CD4-positive, alpha-beta T cell treated with Interleukin-6 for 4 hours (primary cell): Measurements from ENCODE around the gene MACROD2.
"Not testable (repeated sequence)": the region's sequence is repeated elsewhere in the genome, so short reads cannot be mapped to it uniquely, and the experiment has no call there.

Experiments
- DNase-seq: peaks from one replicate; pipeline ENCODE4 v3.0.0-alpha.2; 2020; ENCODE audit warnings: mixed read lengths

The MACROD2 gene

DNA sequence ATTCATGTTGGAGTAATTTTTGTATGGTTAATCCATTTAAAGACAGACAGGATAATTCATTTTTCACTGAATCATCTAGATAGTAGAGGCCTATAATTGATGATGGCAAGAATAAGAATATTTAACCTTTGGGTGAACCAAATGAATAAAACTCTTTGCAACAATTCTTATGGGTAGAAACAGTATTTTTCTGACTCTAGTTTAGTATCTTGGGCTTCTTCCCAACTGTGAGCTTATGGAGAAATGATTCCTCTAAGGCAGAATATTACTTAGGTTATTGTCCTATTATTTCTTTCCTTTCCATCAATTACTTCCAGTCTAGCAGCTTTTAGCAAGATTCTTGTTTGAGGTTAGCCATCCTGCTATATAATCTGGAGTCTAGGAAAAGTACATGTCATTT, 1077.0 kb downstream of the MACROD2 start:
- DNase-seq: no peak

DNA sequence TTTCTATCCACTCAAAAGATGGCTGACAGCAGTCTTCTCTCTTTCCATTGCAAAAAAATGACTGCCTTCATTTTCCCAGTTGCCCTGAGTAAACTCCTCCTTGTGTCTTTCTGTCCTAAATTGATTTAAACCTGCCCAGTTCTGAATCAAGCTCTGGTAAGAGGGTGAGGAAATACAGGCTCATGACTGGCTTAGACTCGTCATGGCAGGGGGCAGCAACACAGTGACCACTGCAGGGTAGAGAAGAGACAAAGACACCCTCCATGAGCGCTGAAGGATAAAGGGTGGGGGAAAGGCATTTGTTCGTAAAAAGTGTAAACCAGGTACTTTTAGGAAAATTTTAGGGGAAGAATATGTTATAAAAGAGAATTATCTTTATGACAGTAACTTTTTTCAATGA, 1080.3 kb downstream of the MACROD2 start:
- DNase-seq: no peak

DNA sequence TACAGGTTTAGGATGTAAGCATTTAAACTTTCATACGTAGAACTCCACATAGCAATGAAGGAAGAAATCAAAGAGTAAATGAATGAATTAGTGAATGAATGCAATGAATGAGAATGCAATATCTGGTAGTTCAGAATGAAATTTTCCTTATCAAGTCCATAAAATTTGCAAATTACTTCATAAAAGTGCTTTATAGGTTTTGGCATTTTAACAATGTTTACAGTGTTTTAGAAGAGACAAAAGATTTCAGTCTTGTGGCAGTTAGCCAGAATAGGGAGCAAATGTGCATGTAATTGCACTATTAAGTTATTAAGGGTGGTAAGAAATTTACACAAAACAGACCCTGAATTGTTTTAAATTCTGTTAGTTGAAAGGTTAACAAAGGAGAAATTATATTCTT, 1081.5 kb downstream of the MACROD2 start:
- DNase-seq: no peak

DNA sequence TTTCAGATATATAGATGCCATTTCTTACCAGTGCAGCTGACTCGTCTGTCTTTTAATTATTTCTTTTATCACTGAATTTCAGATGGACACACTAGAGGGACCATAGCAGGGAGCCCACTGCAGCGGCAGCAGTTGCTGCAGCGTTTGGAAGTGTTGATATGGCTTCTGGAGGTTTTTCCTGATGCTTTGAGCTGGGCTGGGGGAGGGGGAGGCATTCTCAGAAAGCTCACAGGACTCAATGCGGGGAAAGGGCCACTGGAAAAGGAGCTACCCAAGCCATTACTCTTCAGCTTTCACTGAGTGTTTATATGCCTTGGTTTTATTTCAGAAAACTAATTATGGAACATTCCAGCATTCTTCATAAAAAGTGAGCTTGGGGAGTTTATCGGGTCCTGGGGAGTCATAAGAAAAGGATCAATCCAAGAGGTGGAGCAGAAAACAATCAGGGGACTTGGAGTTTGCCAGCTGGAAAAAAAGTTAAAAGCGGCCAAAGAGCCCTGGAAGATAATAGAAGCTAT, 1082.5 kb downstream of the MACROD2 start:
- DNase-seq: no peak

DNA sequence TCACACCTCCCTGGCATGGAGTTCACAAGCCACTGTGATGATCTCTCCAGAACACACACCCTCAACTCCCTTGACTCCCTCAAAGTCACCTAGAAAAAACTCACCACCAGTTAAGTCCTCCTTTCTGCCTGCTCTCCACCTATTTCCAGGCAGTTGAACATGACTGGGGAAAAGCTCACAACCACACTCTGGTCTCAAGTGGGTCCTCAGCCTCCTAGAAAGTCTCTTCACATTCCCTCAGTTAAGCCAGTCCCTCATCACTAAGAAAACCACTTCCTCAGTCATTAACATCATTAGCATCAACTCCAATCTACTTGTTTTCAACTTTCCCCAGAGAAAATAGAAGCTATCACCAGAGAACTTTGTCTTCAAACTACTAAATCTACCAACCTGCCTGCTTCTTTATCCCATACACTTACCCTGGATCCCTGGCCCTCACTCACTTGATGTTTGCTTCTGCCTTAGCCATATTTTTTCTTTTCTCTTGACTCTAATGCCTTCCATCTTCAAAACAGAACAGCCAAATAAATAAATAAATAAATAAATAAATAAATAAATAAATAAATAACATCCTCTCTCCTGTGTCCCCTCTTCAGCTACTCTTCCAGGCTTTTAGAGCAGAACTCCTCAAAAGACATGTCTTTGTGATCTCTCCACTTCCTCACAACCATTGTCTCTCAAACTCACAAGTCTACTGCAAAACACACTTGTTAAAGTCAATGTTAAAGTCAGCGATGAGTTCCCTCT, 1084.5 kb downstream of the MACROD2 start:
- no peak for DNase-seq

DNA sequence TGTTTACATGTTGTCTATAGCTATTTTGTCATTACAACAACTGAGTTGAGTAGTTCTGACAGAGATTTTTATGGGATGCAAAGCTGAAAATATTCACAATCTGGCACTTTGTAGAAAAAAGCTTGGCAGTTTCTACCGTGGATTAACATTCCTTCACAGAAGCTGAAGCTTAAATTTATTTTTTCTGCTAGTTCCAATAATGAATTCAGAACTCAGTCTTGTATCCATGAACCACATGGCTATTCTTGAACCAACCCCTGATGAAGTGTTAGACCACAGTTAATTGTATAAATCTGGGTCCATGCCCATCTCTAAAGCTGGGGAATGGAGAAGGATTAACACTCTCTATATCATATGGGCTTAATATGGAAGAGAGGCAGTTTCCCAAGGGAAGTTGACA, 1085.9 kb downstream of the MACROD2 start:
- DNase-seq: no peak

DNA sequence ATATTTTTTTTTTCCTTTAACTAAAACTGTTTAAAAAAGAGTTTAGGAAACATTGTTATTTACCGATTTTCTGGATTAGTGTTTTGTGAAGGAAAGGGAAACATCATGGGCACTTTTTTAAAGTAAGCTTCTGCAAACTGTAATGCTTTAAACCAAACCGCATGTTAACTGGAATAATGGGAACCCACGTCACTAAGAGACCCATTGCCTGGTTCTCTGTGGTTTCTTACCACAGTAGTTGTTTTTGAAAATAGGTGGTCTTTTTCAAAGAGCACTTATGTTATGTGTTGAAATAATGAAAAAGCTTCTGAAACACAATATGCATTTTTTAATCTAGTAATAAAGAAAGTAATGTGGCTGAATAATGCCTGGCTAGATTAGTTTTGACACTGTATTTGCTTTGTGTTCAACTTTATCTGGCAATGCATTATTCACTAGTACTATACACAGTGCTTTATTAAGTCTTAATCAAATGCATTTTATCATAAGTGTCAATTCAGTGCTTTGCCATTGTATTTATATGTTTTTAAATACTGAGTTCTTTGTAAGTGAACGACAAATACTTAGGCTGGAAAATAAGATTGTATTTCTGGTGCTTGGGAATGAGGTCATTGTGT, 1096.2 kb downstream of the MACROD2 start:
- no peak for DNase-seq

DNA sequence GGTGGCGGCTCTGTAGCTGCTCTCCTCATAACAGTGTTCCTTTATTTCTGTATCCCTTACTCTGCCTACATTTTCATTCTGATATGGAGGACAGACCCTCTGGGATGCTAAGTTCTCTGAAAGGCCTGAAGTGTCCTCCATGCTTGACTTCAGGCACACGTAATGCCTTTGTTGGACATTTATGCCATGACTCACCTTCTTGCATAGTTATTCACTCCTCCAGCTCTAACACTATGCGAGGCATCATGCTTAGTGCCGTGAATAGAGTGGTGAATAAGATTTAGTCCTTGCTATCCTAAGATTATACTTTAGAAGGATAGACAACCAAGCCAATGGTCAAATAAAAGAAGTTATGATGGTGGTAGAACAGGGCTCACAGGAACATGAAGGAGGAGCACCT, 1103.0 kb downstream of the MACROD2 start:
- no peak for DNase-seq

DNA sequence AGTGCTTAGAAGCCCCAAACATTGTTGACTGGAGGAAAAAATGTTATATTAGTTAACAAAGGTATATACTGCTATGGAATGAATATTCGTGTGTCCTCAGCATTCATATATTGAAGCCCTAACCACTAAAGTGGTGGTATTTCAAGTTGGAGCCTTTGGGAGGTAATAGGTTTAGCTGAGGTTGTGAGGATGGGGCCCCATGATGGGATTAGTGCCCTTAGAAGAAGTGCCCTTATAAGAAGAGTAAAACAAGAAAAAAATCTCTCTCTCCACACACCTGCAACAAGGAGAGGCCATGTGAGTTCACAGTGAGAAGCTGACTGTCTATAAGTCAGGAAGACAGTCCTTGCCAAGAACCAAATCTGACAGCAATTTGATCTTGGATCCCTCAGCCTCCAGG, 1103.8 kb downstream of the MACROD2 start:
- DNase-seq: no peak

DNA sequence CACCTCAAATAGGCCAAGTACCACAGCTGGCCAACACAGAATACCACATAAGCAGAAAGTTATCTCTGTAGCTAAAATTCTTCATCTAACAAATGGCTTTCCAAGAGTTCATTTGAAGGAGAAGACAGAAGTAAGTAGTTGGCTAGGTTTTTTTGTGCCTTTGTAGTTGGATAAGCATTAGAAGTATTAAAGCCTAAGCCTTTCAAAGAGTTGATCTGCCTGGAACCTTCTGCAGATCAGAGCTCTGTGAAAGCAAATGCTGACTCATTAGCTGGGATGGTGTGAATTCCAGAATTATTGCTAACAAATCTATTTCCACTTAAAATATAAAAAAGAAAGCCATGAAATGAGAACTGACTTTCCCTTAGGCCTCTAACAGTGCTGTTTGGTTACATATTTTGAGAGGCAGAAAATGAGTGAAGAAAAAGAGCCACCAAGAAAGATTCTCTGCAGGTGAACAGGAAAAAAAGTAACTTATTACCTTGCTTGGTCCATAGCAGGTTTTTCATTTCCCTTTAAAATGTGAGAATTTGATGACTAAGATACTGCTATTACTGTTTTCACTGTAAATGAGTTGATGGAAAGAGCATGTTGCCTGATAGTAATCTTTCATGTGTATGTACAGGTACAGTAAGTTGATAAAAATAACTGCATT, 1105.3 kb downstream of the MACROD2 start:
- DNase-seq: no peak

DNA sequence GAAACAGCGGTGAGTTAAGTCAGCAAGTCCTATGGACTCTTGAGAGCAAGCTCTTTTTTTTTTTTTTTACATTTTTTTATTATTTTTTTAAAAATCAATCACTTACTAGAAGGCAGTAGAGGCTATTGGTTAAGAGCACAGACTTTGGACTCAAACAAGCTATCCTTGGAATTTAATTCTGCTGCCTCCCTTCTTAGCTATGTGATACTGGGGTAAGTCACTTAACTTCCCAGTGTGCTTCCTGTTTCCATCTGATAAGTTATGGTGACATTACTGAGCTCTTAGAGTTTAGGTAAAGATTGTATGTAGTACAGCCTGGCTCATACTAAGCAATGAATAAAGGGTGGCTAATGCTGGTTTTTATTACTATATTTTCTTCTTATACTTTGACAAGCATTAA, 1112.6 kb downstream of the MACROD2 start:
- no peak for DNase-seq

DNA sequence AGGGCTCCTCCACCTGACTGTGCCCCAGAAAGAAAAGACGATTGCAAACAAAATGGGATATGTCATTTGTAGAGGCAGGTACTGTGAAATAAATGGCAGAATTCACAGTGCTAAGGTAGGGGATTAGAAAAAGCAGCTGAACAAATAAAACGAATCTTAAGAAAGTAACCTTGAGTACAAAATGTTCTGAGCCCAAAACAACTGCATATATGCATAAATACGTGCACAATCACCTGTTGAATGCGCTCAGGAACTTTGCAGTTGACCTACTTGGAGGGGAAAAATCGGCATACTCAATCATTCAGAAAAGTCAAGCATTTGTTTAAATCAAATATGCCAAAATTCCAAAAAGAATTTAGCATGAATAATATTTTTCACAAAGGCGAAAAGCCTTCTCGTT, 1114.2 kb downstream of the MACROD2 start:
- no peak for DNase-seq

DNA sequence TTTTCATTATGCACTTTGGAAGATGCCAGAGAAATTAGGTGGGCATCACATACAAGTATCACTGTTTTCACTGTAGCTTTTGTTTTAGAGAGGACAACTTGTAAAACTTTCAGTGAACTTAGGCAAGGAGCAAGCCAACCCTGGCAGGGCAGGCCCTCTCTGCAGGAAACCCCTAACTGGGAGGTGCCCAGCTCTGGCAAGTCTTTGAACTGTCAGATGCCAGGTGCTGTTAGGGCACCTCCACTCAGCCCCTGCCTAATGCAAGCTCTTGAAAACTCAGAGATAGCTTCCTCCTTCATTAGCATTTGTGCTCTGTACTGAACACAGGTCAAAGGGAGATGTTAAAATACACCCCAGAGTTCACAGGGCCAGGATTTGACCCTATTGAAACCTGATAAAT, 1116.3 kb downstream of the MACROD2 start:
- DNase-seq: no peak

DNA sequence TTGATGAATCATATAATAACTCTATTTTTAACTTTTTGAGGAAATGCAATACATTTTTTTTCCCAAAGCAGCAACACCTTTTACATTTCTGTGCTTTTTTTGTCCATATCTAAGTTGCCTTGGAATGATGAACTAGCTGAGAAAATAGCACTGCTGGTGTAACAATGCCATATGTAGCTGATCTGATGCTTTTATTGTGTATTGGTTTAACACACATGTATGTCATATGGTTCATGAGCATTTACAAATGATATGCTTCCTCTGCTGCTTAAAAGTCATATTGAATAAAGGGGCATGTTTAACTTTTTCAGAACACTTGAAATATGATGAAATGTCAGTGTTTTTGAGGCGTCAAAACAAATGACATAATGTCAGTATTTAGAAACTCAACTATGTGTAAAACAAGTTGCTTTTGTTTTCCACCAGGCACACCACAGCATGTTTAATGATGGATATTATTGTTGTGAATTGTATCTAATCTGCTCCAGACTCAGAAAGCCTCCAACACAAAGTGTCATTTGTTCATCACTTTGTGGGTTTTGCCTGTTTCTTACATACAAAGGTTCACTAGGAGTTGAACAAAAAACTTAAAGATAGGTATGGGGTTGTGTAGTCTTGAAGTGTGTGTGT, 1117.9 kb downstream of the MACROD2 start:
- DNase-seq: no peak

DNA sequence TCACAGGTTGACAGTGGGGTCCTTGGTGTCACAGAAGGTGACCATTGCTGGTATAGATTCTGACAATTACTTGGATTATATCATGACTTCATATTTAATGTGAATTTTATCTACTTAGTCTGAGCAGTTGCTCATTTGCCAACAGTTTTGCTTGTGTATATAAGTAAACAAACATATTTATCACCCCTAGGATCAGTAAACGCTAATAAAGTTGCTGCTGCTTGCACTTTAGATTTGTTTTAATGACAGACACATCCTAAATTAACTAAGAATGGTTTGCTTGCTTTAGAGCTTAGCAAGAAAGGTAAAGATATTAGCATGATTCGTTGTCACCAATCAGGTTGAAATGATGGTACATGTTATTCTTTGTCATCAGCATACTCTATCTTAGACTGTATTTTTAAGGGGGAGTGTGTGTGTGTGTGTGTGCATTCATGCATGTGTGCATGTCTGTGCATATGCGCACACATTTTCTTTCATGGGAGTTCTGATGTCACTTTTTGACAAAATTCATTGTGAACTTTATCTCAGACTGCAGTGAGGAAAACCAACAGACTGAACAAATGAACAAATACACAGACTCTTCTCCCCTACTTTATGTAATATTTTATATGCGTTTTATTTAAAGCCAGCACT, 1124.7 kb downstream of the MACROD2 start:
- DNase-seq: no peak

DNA sequence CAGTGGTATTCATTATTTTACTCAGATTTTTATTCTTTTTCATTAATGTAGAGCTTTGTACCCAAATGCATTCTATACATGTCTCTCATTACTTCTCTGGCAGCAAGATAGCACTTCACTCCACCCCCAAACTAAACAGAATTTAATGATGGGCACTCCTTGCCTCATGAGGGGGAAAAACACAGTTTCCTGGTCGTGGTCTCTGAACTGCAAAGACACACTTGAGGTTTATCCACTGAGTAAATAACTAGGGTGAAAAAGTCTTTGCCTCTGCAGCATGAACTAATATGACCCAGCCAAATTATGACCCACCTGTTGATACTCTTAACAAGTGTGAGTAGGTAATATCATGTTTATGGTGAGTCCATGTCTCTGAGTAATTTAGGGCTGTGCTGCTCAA, 1127.3 kb downstream of the MACROD2 start:
- no peak for DNase-seq

DNA sequence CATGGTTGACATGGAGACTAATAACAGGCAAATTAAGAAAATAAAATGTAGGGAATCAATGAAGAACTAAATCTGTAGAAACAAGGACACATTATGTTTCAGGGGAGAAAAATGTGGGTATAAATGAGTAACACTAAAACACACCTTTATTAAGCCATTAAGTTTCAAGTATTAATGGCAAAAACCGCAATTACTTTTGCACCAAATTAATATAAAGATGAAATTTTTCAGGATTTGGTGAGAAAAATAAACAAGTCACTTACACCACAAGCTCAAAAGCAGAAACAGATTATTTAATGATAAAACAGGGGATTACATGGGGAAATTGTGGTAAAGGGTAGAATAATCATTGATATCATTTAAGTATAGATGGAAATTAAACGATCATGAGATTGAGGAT, 1135.9 kb downstream of the MACROD2 start:
- no peak for DNase-seq

DNA sequence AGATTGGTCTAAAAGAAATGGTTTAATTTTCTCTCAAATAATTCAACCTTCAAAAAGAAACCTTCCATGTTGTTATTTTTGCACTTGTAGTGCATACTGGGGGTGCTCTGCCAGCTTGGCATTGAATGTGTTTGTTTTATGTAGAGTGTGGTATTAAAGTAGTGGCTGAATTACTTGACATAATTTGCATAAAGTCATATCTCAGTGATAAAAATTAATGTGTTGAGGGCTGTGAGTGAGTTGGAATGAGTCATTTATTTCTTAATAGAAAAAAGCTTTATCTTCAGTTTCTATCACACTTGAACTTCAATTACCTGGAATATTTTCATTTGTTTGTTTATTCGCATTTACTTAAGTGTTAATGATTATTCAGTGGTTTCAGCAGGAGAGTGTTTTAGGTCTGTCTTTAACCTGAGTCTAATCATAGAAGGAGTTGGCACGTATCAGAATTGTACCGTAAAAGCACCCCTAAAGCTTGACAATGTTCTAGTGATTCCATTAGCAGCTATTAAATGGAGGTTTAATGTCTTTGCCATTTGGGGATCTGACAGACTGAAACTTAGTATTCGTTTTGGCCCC, 1143.3 kb downstream of the MACROD2 start:
- DNase-seq: no peak

DNA sequence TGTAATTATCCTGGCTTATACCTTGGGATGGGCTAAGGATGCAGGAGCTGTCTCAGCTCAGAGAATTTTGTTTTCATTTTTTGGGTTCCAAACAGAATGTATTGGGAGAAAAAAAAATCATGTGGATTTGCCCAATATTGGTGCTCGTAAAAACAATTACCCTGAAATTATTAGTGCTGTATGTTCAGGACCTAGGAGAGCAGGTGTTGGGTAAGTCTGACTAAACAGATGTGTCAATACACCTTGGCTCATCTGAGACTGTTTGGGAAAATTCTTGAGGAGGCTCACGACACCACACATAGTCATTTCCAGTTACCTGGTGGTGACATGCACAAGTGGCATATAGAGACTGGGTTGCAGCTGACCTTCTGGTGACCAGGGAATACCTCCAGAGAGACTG, 1144.2 kb downstream of the MACROD2 start:
- no peak for DNase-seq

DNA sequence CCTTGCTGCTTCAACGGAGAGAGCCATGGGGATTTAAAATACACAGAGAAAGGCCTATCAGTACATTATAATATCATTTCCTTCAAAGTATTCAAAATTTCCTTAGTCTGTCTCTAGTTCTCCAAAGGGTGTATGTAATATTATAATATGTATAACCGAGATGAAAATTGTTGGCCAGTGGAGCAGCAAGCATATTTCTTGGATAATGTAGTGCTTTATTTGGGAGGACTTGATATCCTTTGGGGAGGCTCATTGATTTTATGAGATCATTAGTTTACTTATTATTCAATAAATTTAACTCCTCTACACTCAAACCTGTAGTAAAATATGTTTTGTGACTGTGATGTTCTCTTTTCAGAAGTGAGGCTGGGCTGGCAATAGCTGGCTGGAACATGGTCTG, 1145.0 kb downstream of the MACROD2 start:
- DNase-seq: no peak

DNA sequence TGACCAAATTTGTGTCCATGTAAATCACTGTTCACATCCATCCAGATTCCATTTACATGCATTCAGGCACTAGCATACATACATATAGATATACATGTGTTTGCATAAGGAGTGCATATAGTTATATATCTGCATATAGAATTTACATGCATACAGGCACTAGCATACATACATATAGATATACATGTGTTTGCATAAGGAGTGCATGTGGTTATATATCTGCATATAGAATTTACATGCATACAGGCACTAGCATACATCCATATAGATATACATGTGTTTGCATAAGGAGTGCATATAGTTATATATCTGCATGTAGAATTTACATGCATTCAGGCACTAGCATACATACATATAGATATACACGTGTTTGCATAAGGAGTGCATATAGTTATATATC, 1145.6 kb downstream of the MACROD2 start:
- DNase-seq: not testable (repeated sequence)

DNA sequence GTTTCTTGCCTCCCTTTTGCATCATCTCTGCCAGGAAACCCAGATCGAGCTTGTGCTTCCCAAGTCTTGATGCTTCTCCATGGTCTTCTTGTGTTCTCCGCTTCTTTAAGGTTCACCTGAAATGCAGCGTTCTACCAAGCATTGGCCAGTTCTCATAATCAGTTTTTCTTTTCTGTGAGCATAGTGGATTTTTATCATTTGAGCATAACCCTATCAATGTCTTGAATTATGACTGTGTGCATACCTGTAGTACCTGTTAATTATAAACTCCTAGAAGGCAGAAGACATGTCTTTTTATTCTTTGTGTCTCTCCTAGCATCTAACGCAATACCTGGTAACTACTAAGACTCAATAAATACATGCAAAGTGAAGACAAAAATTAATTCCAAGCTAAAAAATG, 1146.5 kb downstream of the MACROD2 start:
- no peak for DNase-seq

DNA sequence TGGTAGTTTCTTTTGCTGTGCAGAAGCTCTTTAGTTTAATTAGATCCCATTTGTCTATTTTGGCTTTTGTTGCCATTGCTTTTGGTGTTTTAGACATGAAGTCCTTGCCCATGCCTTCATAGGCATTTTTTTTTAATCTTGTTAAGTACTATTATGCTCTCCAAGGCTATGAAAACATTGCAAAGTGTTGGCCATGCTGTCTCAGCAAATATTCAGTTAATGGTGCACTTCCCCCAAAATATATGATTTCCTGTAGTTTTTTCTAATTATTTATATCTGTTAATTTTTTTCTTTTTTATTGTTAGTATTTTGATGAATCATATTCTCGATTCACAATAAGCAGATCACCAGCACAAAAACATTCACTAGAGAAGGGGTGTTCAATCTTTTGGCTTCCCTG, 1148.2 kb downstream of the MACROD2 start:
- no peak for DNase-seq
